Measurements from ENCODE around the gene ENG. TPM values are rescaled to one million over a fixed set of nuclear protein-coding genes. Genes with fewer than 3 reads are reported as not detected.
"Not testable (repeated sequence)": the region's sequence is repeated elsewhere in the genome, so short reads cannot be mapped to it uniquely, and the experiment has no call there.

Gene ENG
- total RNA-seq, 1 experiment from 2014 or later = not detected

DNA sequence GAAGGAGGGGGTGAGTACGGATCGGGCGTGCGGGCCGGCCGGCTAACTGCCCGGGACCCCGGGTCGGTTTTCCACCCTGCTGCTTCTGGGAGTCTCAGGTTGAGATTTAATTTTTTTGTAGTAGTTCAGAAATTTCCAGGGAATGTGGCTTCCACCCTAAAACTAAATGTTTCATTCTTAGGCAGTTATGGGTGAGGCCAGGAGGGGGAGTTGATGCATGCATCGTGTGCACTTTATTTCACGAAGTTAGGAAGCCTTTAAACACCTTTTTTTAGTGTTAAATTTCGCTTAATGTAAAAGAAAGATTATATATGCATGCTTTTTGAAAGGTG lies 67.7 kb downstream of the ENG start:
- no peak overlapping the region for H2AFZ ChIP-seq (ENCODE audit: low read length)
- H3K4me3 ChIP-seq (ENCODE audit: low read length) = peak overlapping the region; percentile 78
- no peak for DNase-seq

DNA sequence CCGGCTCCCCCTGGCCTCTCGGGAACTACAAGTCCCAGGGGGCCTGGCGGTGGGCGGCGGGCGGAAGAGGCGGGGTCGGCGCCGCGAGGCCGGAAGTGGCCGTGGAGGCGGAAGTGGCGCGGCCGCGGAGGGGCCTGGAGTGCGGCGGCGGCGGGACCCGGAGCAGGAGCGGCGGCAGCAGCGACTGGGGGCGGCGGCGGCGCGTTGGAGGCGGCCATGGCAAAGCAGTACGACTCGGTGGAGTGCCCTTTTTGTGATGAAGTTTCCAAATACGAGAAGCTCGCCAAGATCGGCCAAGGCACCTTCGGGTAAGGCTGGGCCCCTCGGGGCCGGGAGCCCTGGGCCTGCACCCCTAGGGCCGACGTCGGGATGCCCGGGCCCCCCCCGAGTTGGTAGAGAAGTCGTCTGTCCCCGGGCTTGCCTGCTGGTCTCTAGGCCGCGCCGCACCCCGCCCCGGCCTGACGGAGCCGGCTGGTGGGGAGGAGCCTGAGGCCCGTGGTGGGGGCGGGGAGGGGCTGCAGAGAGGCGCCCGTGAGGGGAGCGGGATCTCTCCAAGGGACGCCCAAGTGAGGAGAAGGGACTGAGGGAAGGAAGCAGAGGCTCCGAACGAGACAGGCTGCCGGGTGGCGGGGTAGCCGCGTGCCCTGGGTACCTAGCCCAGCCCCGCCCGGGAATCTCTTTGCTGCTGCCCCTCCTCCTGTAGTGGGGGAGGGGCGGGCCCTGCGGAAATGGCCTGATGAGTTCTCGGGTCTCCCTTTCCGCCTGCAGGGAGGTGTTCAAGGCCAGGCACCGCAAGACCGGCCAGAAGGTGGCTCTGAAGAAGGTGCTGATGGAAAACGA lies 68.3 kb downstream of the ENG start, which contains the start of gene CDK9:
Gene CDK9 (plus strand): TSS at position 102 of the 840 bp plus-strand sequence. CDS start 115 bp downstream, at position 217.
- Histone ChIP-seq H3K27me3 (ENCODE audit: low read length) (no peaks in the 10 kb centered on the region), H3K9me2 (replicated peaks; ENCODE audit: insufficient read depth, low read length) (no peaks in the 10 kb centered on the region), H3K4me1 (ENCODE audit: low read length) (peaks cover 27% of the 10 kb centered on the region), H3K36me3 (ENCODE audit: insufficient read depth, low read length) (peaks cover 30% of the 10 kb centered on the region), H2AFZ (ENCODE audit: low read length) (0 out of 2 replicates have a peak within 1 kb of the TSS, but pooled peaks have one; percentile 37), H3K9ac (ENCODE audit: low read length) (peak within 1 kb of the TSS; percentile 100), H3K27ac (ENCODE audit: low read length) (peak within 1 kb of the TSS; percentile 72), H3K79me2 (ENCODE audit: low read length) (peaks cover 22% of the 10 kb centered on the region), H4K20me1 (ENCODE audit: insufficient read depth, low read depth, low read length) (peaks cover 40% of the 10 kb centered on the region), H3K9me3 (ENCODE audit: low read length) (no peaks in the 10 kb centered on the region), H3K4me3 (ENCODE audit: low read length) (peak within 1 kb of the TSS; percentile 78), H3K4me2 (ENCODE audit: low read depth, low read length, poor library complexity, severe bottlenecking) (peak within 1 kb of the TSS; percentile 83)
- peak; percentile 97 for DNase-seq

More for the DNA sequence above, 67.7 kb downstream of the ENG start:
- H4K20me1 ChIP-seq (ENCODE audit: insufficient read depth, low read depth, low read length) = peaks cover 40% of the 10 kb centered on the region
- 0 out of 2 replicates have a peak overlapping the region, but pooled peaks have one; percentile 7 for H3K27ac ChIP-seq (ENCODE audit: low read length)
- H3K9me3 ChIP-seq (ENCODE audit: low read length) = no peaks in the 10 kb centered on the region
- H3K4me1 ChIP-seq (ENCODE audit: low read length) = peaks cover 25% of the 10 kb centered on the region
- peak overlapping the region; percentile 83 for H3K4me2 ChIP-seq (ENCODE audit: low read depth, low read length, poor library complexity, severe bottlenecking)
- peaks cover 22% of the 10 kb centered on the region for H3K79me2 ChIP-seq (ENCODE audit: low read length)
- H3K9ac ChIP-seq (ENCODE audit: low read length) = peak overlapping the region; percentile 100
- H3K9me2 ChIP-seq (replicated peaks; ENCODE audit: insufficient read depth, low read length) = no peaks in the 10 kb centered on the region
- no peaks in the 10 kb centered on the region for H3K27me3 ChIP-seq (ENCODE audit: low read length)
- peaks cover 30% of the 10 kb centered on the region for H3K36me3 ChIP-seq (ENCODE audit: insufficient read depth, low read length)

DNA sequence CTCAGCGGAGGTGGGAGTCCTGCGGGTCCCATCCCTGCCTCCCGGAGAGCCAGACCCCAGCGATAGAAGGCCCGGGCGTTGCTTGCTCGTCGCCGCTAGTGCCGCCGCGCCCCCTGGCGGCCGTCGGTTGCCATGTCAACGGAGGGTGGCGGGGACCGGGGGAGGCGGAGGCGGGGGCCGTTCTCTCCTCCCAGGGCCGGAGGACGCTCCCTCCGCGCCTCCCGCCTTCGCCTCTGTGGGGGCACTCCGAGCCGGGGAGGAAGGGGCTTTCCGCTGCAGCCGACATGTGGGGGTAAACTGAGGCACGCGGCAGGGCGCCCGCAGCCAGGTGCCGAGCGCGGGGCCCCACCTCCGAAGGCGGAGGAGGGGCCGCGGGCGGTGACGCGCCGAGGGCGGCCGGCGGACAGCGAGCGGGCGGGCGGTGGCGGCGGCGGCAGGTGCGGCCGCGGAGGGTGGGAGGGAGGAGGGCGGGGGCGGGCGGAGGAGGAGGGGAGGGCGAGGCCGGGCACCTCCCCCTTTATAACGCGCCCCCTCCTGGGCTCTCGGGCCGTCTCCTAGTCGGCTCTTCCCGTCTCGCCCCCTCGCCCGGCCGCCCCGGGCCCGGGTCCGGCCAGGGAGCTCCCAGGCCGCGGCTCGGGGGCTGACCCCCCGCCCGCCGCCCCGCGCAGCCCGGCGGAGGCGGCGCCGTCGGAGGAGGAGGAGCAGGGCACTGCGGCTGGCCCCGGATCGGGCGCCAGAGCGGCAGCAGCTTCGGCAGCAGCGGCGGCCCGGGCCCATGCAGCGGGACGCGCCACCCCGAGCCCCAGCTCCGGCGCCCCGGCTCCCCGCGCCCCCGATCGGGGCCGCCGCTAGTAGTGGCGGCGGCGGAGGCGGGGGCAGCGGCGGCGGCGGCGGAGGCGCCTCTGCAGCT lies 69.2 kb downstream of the ENG start:
- peaks cover 27% of the 10 kb centered on the region for H3K4me1 ChIP-seq (ENCODE audit: low read length)
- peak overlapping the region; percentile 78 for H3K4me3 ChIP-seq (ENCODE audit: low read length)
- peak overlapping the region; percentile 62 for H3K4me2 ChIP-seq (ENCODE audit: low read depth, low read length, poor library complexity, severe bottlenecking)
- 0 out of 2 replicates have a peak overlapping the region, but pooled peaks have one; percentile 37 for H2AFZ ChIP-seq (ENCODE audit: low read length)
- H4K20me1 ChIP-seq (ENCODE audit: insufficient read depth, low read depth, low read length) = peaks cover 37% of the 10 kb centered on the region
- peaks cover 27% of the 10 kb centered on the region for H3K36me3 ChIP-seq (ENCODE audit: insufficient read depth, low read length)
- no peaks in the 10 kb centered on the region for H3K9me3 ChIP-seq (ENCODE audit: low read length)
- H3K27me3 ChIP-seq (ENCODE audit: low read length) = no peaks in the 10 kb centered on the region
- peaks cover 22% of the 10 kb centered on the region for H3K79me2 ChIP-seq (ENCODE audit: low read length)
- DNase-seq = peak; percentile 94
- no peak overlapping the region for H3K27ac ChIP-seq (ENCODE audit: low read length)
- H3K9ac ChIP-seq (ENCODE audit: low read length) = peak overlapping the region; percentile 100
- no peaks in the 10 kb centered on the region for H3K9me2 ChIP-seq (replicated peaks; ENCODE audit: insufficient read depth, low read length)

DNA sequence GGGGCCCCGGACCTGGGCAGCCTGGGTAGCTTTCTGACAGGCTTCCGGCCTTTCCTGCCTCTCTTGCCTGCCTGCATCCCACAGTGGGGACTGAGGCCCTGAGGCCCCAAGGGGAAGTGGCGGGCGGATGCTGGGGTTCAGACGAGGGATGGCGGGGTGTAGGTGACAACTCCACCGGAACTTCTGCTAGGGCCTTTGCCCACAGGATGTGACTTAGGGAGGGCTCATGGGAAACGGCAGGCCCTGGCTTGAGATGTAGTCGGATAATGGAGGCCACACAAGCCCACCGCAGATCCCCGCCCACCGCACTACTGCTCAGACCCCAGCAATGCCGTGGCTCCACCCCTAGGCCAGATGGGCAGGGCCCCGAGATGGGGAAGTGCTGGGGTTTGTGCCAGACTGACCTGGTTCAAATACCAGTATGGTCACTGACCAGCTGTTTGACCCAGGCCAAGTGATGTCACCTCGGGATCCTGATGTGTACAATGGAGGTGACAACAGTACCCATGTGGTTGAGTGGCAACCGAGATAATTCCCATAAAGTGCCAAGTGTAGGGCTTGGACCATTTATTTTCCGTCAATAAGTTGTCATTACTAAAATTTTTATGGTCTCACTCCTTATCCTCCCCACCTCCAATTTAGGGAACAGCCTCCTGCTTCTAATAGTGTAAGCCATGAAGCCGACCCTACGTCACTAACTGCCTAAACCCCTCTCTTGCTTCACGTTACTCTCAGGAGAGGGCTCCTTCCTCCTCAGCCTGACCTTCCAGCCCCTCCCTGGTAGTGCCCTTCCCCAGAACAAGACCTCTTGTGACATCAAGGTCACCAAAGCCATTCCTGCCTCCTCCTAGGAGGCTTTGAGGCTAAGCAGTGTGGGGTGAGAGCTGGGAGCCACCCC lies 71.1 kb downstream of the ENG start:
- no peaks in the 10 kb centered on the region for H3K9me2 ChIP-seq (replicated peaks; ENCODE audit: insufficient read depth, low read length)
- peaks cover 25% of the 10 kb centered on the region for H4K20me1 ChIP-seq (ENCODE audit: insufficient read depth, low read depth, low read length)
- peak overlapping the region; percentile 35; the same call in 1 of the 2 replicates for H3K4me3 ChIP-seq (ENCODE audit: low read length)
- peak overlapping the region; percentile 53 for H3K9ac ChIP-seq (ENCODE audit: low read length)
- no peaks in the 10 kb centered on the region for H3K9me3 ChIP-seq (ENCODE audit: low read length)
- no peaks in the 10 kb centered on the region for H3K27me3 ChIP-seq (ENCODE audit: low read length)
- peaks cover 40% of the 10 kb centered on the region for H3K4me1 ChIP-seq (ENCODE audit: low read length)
- H3K4me2 ChIP-seq (ENCODE audit: low read depth, low read length, poor library complexity, severe bottlenecking) = peak overlapping the region; percentile 59
- peak; percentile 75 for DNase-seq
- peak overlapping the region; percentile 98 for H2AFZ ChIP-seq (ENCODE audit: low read length)
- H3K36me3 ChIP-seq (ENCODE audit: insufficient read depth, low read length) = peaks cover 15% of the 10 kb centered on the region
- H3K27ac ChIP-seq (ENCODE audit: low read length) = no peak overlapping the region
- peaks cover 22% of the 10 kb centered on the region for H3K79me2 ChIP-seq (ENCODE audit: low read length)

DNA sequence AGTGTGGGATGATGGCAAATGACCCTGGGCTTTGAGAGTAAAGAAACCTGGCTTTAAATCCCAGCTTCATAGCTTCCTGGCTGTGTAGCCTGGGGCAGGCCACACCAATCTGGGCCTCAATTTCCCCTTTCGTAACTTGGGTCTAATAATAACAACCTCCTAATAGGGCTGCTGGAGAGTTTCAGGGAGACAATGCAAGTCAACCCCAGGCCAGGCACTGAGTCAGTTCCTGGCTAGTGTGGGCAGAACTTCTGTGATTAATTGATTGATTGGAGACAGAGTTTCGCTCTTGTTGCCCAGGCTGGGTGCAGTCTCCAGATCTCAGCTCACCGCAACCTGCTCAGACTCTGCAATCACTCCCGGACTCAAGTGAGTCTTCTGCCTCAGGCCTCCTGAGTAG lies 72.7 kb downstream of the ENG start:
- Histone ChIP-seq H3K4me3 (ENCODE audit: low read length) (no peak overlapping the region), H3K9me2 (replicated peaks; ENCODE audit: insufficient read depth, low read length) (no peaks in the 10 kb centered on the region), H3K4me2 (ENCODE audit: low read depth, low read length, poor library complexity, severe bottlenecking) (no peak overlapping the region), H3K36me3 (ENCODE audit: insufficient read depth, low read length) (no peaks in the 10 kb centered on the region), H4K20me1 (ENCODE audit: insufficient read depth, low read depth, low read length) (peaks cover 9% of the 10 kb centered on the region; the same call in 1 of the 2 replicates), H3K27me3 (ENCODE audit: low read length) (no peaks in the 10 kb centered on the region), H3K9ac (ENCODE audit: low read length) (no peak overlapping the region), H2AFZ (ENCODE audit: low read length) (no peak overlapping the region), H3K9me3 (ENCODE audit: low read length) (no peaks in the 10 kb centered on the region), H3K27ac (ENCODE audit: low read length) (no peak overlapping the region), H3K4me1 (ENCODE audit: low read length) (peaks cover 33% of the 10 kb centered on the region), H3K79me2 (ENCODE audit: low read length) (peaks cover 9% of the 10 kb centered on the region)
- no peak for DNase-seq

DNA sequence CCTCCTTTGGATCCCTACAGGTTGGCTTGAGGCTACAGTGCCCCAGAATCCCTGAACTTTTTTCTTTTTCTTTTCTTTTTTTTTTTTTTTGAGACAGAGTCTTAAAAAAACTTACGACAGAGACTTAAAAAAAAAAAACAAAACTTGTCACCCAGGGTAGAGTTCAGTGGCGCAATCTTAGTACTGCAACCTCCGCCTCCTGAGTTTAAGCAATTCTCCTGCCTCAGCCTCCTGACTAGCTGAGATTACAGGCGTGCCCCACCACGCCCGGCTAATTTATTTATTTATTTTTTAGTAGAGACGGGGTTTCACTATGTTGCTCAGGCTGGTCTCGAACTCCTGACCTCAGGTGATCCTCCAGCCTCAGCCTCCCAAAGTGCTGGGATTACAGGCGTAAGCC lies 73.5 kb downstream of the ENG start:
- not testable (repeated sequence) for H3K9me3 ChIP-seq (ENCODE audit: low read length); DNase-seq; H3K9me2 ChIP-seq (replicated peaks; ENCODE audit: insufficient read depth, low read length); H3K9ac ChIP-seq (ENCODE audit: low read length); H3K36me3 ChIP-seq (ENCODE audit: insufficient read depth, low read length); H3K4me3 ChIP-seq (ENCODE audit: low read length); H3K27ac ChIP-seq (ENCODE audit: low read length); H3K4me2 ChIP-seq (ENCODE audit: low read depth, low read length, poor library complexity, severe bottlenecking); H4K20me1 ChIP-seq (ENCODE audit: insufficient read depth, low read depth, low read length); H3K27me3 ChIP-seq (ENCODE audit: low read length); H2AFZ ChIP-seq (ENCODE audit: low read length); H3K79me2 ChIP-seq (ENCODE audit: low read length)
- H3K4me1 ChIP-seq (ENCODE audit: low read length) = peaks cover 35% of the 10 kb centered on the region

DNA sequence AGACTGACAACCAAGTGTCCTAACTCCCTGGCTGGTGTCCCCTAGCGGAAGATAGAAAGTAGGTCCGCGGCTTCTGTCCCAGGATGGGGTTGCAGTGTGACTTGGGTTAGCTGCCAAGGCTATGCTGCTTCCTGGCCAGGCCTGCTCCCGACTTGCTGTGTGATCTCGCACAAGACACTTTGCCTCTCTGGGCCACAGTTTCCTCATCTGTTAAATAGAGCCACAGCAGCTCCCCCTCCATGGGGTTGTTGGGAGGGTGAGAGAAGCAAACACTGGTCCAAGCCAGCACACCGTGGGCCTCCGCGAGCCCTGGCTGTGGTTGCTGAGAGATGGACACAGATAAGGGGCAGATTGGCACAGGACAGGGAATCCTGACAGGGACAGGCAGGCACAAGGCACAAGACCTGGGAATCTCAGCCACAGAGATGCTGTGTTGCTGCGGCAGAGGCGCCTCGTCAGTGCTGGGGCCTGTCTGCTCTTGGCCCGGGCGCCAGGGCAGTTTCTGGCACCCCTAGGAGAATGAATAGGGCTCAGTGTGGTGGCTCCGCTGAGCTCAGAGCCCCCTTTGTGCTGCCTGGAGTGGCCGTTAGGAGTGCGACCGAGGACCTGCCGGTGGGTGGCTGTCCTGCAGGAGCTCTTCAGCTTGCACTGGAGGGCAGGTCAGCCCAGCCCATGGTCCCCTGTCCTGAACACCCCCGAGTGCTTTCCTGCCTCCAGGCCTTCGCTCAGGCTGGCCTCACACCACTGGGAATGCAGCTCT lies 74.2 kb downstream of the ENG start:
- H4K20me1 ChIP-seq (ENCODE audit: insufficient read depth, low read depth, low read length) = no peaks in the 10 kb centered on the region
- H3K4me3 ChIP-seq (ENCODE audit: low read length) = no peak overlapping the region
- no peak overlapping the region for H3K4me2 ChIP-seq (ENCODE audit: low read depth, low read length, poor library complexity, severe bottlenecking)
- no peak overlapping the region for H3K9ac ChIP-seq (ENCODE audit: low read length)
- H2AFZ ChIP-seq (ENCODE audit: low read length) = no peak overlapping the region
- no peaks in the 10 kb centered on the region for H3K27me3 ChIP-seq (ENCODE audit: low read length)
- no peaks in the 10 kb centered on the region for H3K36me3 ChIP-seq (ENCODE audit: insufficient read depth, low read length)
- no peak overlapping the region for H3K27ac ChIP-seq (ENCODE audit: low read length)
- H3K4me1 ChIP-seq (ENCODE audit: low read length) = peaks cover 35% of the 10 kb centered on the region
- H3K9me3 ChIP-seq (ENCODE audit: low read length) = no peaks in the 10 kb centered on the region
- no peaks in the 10 kb centered on the region for H3K79me2 ChIP-seq (ENCODE audit: low read length)
- DNase-seq = no peak
- no peaks in the 10 kb centered on the region for H3K9me2 ChIP-seq (replicated peaks; ENCODE audit: insufficient read depth, low read length)
